ENCODE data around the gene STARD10. TPM values are rescaled to one million over a fixed set of nuclear protein-coding genes. Genes with fewer than 3 reads are reported as not detected.

Gene STARD10
- total and polyA plus RNA-seq, 9 of the 15 experiments (the other 6 are each of a cell fraction or from before 2014, with no cell fraction given) = 0.15 to 52.9 (median 32.3) TPM

DNA sequence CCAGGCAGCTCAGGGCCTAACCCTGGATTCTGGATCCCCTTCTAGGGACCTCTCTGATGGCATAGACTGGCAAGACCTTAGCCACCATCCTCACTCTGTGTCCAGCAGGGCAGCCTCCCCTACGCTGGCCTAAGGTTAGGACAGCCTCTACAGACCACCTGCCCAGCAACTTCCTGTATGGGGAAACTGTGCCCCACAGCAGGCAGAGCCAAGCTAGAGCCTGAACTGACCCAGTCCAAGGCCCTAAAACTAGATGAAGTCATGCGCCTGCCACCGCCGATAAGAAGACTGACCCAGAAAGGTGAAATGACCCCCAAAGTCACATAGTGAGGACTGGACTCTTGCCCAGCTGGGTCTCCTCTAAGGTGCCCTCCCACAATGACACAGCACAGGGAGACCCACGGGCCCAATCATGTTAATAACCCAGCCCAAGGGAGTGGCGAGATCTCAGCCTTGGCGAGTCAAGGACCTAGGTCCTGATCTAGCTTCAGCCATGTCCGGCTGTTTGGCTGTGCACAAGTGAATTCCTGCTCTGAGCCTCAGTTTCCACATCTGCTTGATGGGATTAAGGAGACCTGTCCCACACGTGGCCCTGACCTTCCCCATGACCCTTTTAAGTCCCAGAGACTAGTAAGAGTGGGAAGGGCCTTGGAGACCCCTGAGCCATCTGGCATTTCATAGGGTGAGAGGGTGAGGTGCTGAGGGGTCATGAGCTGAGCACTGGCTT lies 17.6 kb downstream of the STARD10 start (continued):
- TF ChIP-seq SMARCA4 (IDR thresholded peaks at IDR 0.05) (peak; percentile 94), ZBTB12 (CRISPR knock-in tag; IDR thresholded peaks at IDR 0.05) (no peak), MAX (CRISPR knock-in tag; IDR thresholded peaks at IDR 0.05) (peak; percentile 50), HDAC8 (tag; IDR thresholded peaks at IDR 0.05) (peak; percentile 77), HNRNPK (IDR thresholded peaks at IDR 0.05; ENCODE audit: low read depth, low read length, poor library complexity, severe bottlenecking) (no peak), KDM5B (IDR thresholded peaks at IDR 0.05; ENCODE audit: insufficient replicate concordance, low read depth, low read length) (peak; percentile 61), PPARD (CRISPR knock-in tag; IDR thresholded peaks at IDR 0.05) (no peak), ARHGAP35 (IDR thresholded peaks at IDR 0.05; ENCODE audit: partially characterized antibody) (no peak), SOX6 (IDR thresholded peaks at IDR 0.05) (peak; percentile 67), SRSF3 (IDR thresholded peaks at IDR 0.05; ENCODE audit: insufficient read depth, low read length) (no peak), SMC3 (conservative IDR thresholded peaks at IDR 0.05; ENCODE audit: insufficient read depth, low read depth, low read length) (no peak), ZNF699 (CRISPR knock-in tag; IDR thresholded peaks at IDR 0.05; ENCODE audit: insufficient replicate concordance) (no peak), BACH1 (tag; IDR thresholded peaks at IDR 0.05) (0 out of 2 replicates have a peak, but pooled peaks have one; percentile 49), STAT5B (CRISPR knock-in tag; IDR thresholded peaks at IDR 0.05) (no peak), SIN3A (IDR thresholded peaks at IDR 0.05; ENCODE audit: borderline replicate concordance in 2 of 2, control insufficient read depth in 1 of 2, low read depth in 2 of 2, low read length in 2 of 2) (peak in 1 of 2 experiments; percentile 75; a peak in 1 of 4 replicates), TBP (optimal IDR thresholded peaks at IDR 0.05; ENCODE audit: low read depth, low read length) (peak; percentile 37)
- TF ChIP-seq, protein P1, sequence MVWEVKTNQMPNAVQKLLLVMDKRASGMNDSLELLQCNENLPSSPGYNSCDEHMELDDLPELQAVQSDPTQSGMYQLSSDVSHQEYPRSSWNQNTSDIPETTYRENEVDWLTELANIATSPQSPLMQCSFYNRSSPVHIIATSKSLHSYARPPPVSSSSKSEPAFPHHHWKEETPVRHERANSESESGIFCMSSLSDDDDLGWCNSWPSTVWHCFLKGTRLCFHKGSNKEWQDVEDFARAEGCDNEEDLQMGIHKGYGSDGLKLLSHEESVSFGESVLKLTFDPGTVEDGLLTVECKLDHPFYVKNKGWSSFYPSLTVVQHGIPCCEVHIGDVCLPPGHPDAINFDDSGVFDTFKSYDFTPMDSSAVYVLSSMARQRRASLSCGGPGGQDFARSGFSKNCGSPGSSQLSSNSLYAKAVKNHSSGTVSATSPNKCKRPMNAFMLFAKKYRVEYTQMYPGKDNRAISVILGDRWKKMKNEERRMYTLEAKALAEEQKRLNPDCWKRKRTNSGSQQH (CRISPR knock-in tag; IDR thresholded peaks at IDR 0.05) = no peak
- TF ChIP-seq, protein P2, sequence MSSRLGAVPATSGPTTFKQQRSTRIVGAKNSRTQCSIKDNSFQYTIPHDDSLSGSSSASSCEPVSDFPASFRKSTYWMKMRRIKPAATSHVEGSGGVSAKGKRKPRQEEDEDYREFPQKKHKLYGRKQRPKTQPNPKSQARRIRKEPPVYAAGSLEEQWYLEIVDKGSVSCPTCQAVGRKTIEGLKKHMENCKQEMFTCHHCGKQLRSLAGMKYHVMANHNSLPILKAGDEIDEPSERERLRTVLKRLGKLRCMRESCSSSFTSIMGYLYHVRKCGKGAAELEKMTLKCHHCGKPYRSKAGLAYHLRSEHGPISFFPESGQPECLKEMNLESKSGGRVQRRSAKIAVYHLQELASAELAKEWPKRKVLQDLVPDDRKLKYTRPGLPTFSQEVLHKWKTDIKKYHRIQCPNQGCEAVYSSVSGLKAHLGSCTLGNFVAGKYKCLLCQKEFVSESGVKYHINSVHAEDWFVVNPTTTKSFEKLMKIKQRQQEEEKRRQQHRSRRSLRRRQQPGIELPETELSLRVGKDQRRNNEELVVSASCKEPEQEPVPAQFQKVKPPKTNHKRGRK (tag; IDR thresholded peaks at IDR 0.05) = no peak
- TF ChIP-seq, protein P3, sequence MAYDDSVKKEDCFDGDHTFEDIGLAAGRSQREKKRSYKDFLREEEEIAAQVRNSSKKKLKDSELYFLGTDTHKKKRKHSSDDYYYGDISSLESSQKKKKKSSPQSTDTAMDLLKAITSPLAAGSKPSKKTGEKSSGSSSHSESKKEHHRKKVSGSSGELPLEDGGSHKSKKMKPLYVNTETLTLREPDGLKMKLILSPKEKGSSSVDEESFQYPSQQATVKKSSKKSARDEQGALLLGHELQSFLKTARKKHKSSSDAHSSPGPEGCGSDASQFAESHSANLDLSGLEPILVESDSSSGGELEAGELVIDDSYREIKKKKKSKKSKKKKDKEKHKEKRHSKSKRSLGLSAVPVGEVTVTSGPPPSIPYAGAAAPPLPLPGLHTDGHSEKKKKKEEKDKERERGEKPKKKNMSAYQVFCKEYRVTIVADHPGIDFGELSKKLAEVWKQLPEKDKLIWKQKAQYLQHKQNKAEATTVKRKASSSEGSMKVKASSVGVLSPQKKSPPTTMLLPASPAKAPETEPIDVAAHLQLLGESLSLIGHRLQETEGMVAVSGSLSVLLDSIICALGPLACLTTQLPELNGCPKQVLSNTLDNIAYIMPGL (CRISPR knock-in tag; IDR thresholded peaks at IDR 0.05) = no peak

Data from K562 (cell line).